Measurements from ENCODE around the gene SLIT2.

Gene SLIT2

DNA sequence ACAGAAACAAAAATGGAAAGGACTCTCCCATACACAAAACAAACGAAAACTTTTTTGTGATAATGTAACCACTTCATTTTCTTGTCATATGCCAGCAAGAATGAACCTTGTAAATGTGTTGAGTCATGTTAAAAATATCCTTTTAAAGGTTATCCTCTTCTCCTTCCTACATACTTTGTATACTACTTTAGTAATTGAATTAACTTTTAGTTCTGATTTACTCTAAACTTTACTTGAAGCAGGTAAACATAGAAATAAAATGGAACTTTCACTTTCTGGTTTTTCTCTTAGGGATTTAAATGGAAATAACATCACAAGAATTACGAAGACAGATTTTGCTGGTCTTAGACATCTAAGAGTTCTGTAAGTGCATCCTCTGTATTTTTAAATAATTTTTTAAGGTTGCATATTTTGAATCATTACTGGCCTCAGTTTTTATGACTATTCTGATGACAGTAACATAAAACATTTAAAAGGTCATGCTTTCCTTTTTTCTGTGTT, 4.7 kb downstream of the SLIT2 start:
- Histone ChIP-seq H4K8ac (ENCODE audit: low read length) (no peak overlapping the region), H3K4ac (ENCODE audit: low read depth in 1 of 2, low read length in 2 of 2) (no peak overlapping the region), H3K9ac (ENCODE audit: low read length) (peak overlapping the region; percentile 91), H2AFZ (ENCODE audit: low read depth, low read length) (no peak overlapping the region), H3K18ac (ENCODE audit: low read depth in 1 of 2, low read length in 2 of 2) (no peak overlapping the region), H3K27ac (ENCODE audit: low read length, poor library complexity, severe bottlenecking) (no peak overlapping the region), H3K23ac (ENCODE audit: low read length in 2 of 2) (no peak overlapping the region), H3K4me3 (ENCODE audit: insufficient read depth in 1 of 2, low read depth in 1 of 2, low read length in 2 of 2) (peak overlapping the region in 1 of 2 experiments; percentile 97), H2BK12ac (ENCODE audit: low read length in 2 of 2) (no peak overlapping the region), H3K14ac (ENCODE audit: low read length in 2 of 2) (no peak overlapping the region), H2BK5ac (ENCODE audit: low read depth, low read length, poor library complexity, severe bottlenecking) (no peak overlapping the region), H3K27me3 (ENCODE audit: control insufficient read depth in 1 of 2, insufficient read depth in 1 of 2, low read length in 2 of 2) (peaks cover 0 to 13% of the 10 kb centered on the region in 2 experiments), H3K9me3 (ENCODE audit: control insufficient read depth, low read length) (no peaks in the 10 kb centered on the region), H2BK120ac (ENCODE audit: low read depth, low read length) (no peak overlapping the region), H3K36me3 (ENCODE audit: control insufficient read depth in 1 of 2, insufficient read depth in 2 of 2, low read depth in 1 of 2, low read length in 2 of 2) (peaks cover 0 to 10% of the 10 kb centered on the region in 2 experiments), H2BK15ac (ENCODE audit: low read depth, poor library complexity, severe bottlenecking) (no peak overlapping the region), H4K91ac (ENCODE audit: low read length) (no peak overlapping the region), H3K4me1 (ENCODE audit: control insufficient read depth, insufficient read depth, low read depth, low read length) (peaks cover 30% of the 10 kb centered on the region), H3K4me2 (ENCODE audit: low read length, poor library complexity, severe bottlenecking) (no peak overlapping the region), H2AK5ac (ENCODE audit: low read length, severe bottlenecking) (no peak overlapping the region), H3K79me1 (replicated peaks; ENCODE audit: low read length, poor library complexity, severe bottlenecking) (peaks cover 9% of the 10 kb centered on the region)
- WGBS = no CpG with 5 or more reads among the region's 2 CpGs
- no peak for DNase-seq

GRCh38 chr4:20259707-20260106, 8.0 kb downstream of the SLIT2 start:
- no peak for DNase-seq
- Histone ChIP-seq H3K27ac (ENCODE audit: low read length, poor library complexity, severe bottlenecking) (no peak overlapping the region), H3K27me3 (ENCODE audit: control insufficient read depth in 1 of 2, insufficient read depth in 1 of 2, low read length in 2 of 2) (no peaks in the 10 kb centered on the region), H4K8ac (ENCODE audit: low read length) (no peak overlapping the region), H3K9ac (ENCODE audit: low read length) (peak overlapping the region; percentile 5), H2BK15ac (ENCODE audit: low read depth, poor library complexity, severe bottlenecking) (no peak overlapping the region), H3K4me3 (ENCODE audit: insufficient read depth in 1 of 2, low read depth in 1 of 2, low read length in 2 of 2) (no peak overlapping the region), H3K79me1 (replicated peaks; ENCODE audit: low read length, poor library complexity, severe bottlenecking) (no peaks in the 10 kb centered on the region), H3K4me2 (ENCODE audit: low read length, poor library complexity, severe bottlenecking) (no peak overlapping the region), H3K4me1 (ENCODE audit: control insufficient read depth, insufficient read depth, low read depth, low read length) (peaks cover 5% of the 10 kb centered on the region), H3K4ac (ENCODE audit: low read depth in 1 of 2, low read length in 2 of 2) (no peak overlapping the region), H2AK5ac (ENCODE audit: low read length, severe bottlenecking) (no peak overlapping the region), H3K14ac (ENCODE audit: low read length in 2 of 2) (no peak overlapping the region), H3K23ac (ENCODE audit: low read length in 2 of 2) (no peak overlapping the region), H4K91ac (ENCODE audit: low read length) (no peak overlapping the region), H2BK5ac (ENCODE audit: low read depth, low read length, poor library complexity, severe bottlenecking) (no peak overlapping the region), H2BK12ac (ENCODE audit: low read length in 2 of 2) (no peak overlapping the region), H3K36me3 (ENCODE audit: control insufficient read depth in 1 of 2, insufficient read depth in 2 of 2, low read depth in 1 of 2, low read length in 2 of 2) (peaks cover 0 to 40% of the 10 kb centered on the region in 2 experiments), H2BK120ac (ENCODE audit: low read depth, low read length) (no peak overlapping the region), H2AFZ (ENCODE audit: low read depth, low read length) (no peak overlapping the region), H3K18ac (ENCODE audit: low read depth in 1 of 2, low read length in 2 of 2) (no peak overlapping the region), H3K9me3 (ENCODE audit: control insufficient read depth, low read length) (no peaks in the 10 kb centered on the region)

GRCh38 chr4:20260821-20261220, 9.1 kb downstream of the SLIT2 start:
- WGBS = 88% methylated on average over 2 of the region's 2 CpGs
- Histone ChIP-seq H2BK120ac (ENCODE audit: low read depth, low read length) (no peak overlapping the region), H2BK12ac (ENCODE audit: low read length in 2 of 2) (no peak overlapping the region), H2AK5ac (ENCODE audit: low read length, severe bottlenecking) (no peak overlapping the region), H3K4ac (ENCODE audit: low read depth in 1 of 2, low read length in 2 of 2) (no peak overlapping the region), H3K14ac (ENCODE audit: low read length in 2 of 2) (no peak overlapping the region), H3K79me1 (replicated peaks; ENCODE audit: low read length, poor library complexity, severe bottlenecking) (no peaks in the 10 kb centered on the region), H2BK5ac (ENCODE audit: low read depth, low read length, poor library complexity, severe bottlenecking) (no peak overlapping the region), H3K9me3 (ENCODE audit: control insufficient read depth, low read length) (no peaks in the 10 kb centered on the region), H2BK15ac (ENCODE audit: low read depth, poor library complexity, severe bottlenecking) (no peak overlapping the region), H3K4me1 (ENCODE audit: control insufficient read depth, insufficient read depth, low read depth, low read length) (no peaks in the 10 kb centered on the region), H2AFZ (ENCODE audit: low read depth, low read length) (no peak overlapping the region), H4K8ac (ENCODE audit: low read length) (no peak overlapping the region), H3K27ac (ENCODE audit: low read length, poor library complexity, severe bottlenecking) (no peak overlapping the region), H3K27me3 (ENCODE audit: control insufficient read depth in 1 of 2, insufficient read depth in 1 of 2, low read length in 2 of 2) (no peaks in the 10 kb centered on the region), H3K4me2 (ENCODE audit: low read length, poor library complexity, severe bottlenecking) (no peak overlapping the region), H3K36me3 (ENCODE audit: control insufficient read depth in 1 of 2, insufficient read depth in 2 of 2, low read depth in 1 of 2, low read length in 2 of 2) (peaks cover 0 to 41% of the 10 kb centered on the region in 2 experiments), H4K91ac (ENCODE audit: low read length) (no peak overlapping the region), H3K18ac (ENCODE audit: low read depth in 1 of 2, low read length in 2 of 2) (no peak overlapping the region), H3K23ac (ENCODE audit: low read length in 2 of 2) (no peak overlapping the region), H3K4me3 (ENCODE audit: insufficient read depth in 1 of 2, low read depth in 1 of 2, low read length in 2 of 2) (no peak overlapping the region), H3K9ac (ENCODE audit: low read length) (no peak overlapping the region)
- no peak for DNase-seq

GRCh38 chr4:20262221-20262620, 10.5 kb downstream of the SLIT2 start:
- H3K79me1 ChIP-seq (replicated peaks; ENCODE audit: low read length, poor library complexity, severe bottlenecking) = no peaks in the 10 kb centered on the region
- 96% methylated on average over 2 of the region's 2 CpGs for WGBS
- no peak overlapping the region for H2BK120ac ChIP-seq (ENCODE audit: low read depth, low read length)
- peaks cover 0 to 41% of the 10 kb centered on the region in 2 experiments for H3K36me3 ChIP-seq (ENCODE audit: control insufficient read depth in 1 of 2, insufficient read depth in 2 of 2, low read depth in 1 of 2, low read length in 2 of 2)
- H2AFZ ChIP-seq (ENCODE audit: low read depth, low read length) = no peak overlapping the region
- H3K9me3 ChIP-seq (ENCODE audit: control insufficient read depth, low read length) = no peaks in the 10 kb centered on the region
- no peak overlapping the region for H4K8ac ChIP-seq (ENCODE audit: low read length)
- no peak overlapping the region for H4K91ac ChIP-seq (ENCODE audit: low read length)
- no peak overlapping the region for H2BK5ac ChIP-seq (ENCODE audit: low read depth, low read length, poor library complexity, severe bottlenecking)
- no peaks in the 10 kb centered on the region for H3K4me1 ChIP-seq (ENCODE audit: control insufficient read depth, insufficient read depth, low read depth, low read length)
- no peak overlapping the region for H3K14ac ChIP-seq (ENCODE audit: low read length in 2 of 2)
- H3K4me3 ChIP-seq (ENCODE audit: insufficient read depth in 1 of 2, low read depth in 1 of 2, low read length in 2 of 2) = no peak overlapping the region
- no peak overlapping the region for H2AK5ac ChIP-seq (ENCODE audit: low read length, severe bottlenecking)
- no peak overlapping the region for H3K18ac ChIP-seq (ENCODE audit: low read depth in 1 of 2, low read length in 2 of 2)
- no peak overlapping the region for H3K9ac ChIP-seq (ENCODE audit: low read length)
- no peak overlapping the region for H3K4ac ChIP-seq (ENCODE audit: low read depth in 1 of 2, low read length in 2 of 2)
- no peak overlapping the region for H3K23ac ChIP-seq (ENCODE audit: low read length in 2 of 2)
- DNase-seq = no peak
- H3K4me2 ChIP-seq (ENCODE audit: low read length, poor library complexity, severe bottlenecking) = no peak overlapping the region
- H3K27ac ChIP-seq (ENCODE audit: low read length, poor library complexity, severe bottlenecking) = no peak overlapping the region
- no peak overlapping the region for H2BK15ac ChIP-seq (ENCODE audit: low read depth, poor library complexity, severe bottlenecking)
- no peaks in the 10 kb centered on the region for H3K27me3 ChIP-seq (ENCODE audit: control insufficient read depth in 1 of 2, insufficient read depth in 1 of 2, low read length in 2 of 2)
- no peak overlapping the region for H2BK12ac ChIP-seq (ENCODE audit: low read length in 2 of 2)

Measured in mesenchymal stem cell (in vitro differentiated cells and primary cell).